ENCODE results near the gene RRAS2. TPM values are rescaled to one million over a fixed set of nuclear protein-coding genes. Genes with fewer than 3 reads are reported as not detected.

RRAS2 gene
- total RNA-seq, 2 experiments from 2014 or later = 41.4 to 43.7 TPM

- Mint-ChIP-seq H3K27ac (no peak overlapping the region), H3K4me1 (peaks cover 38% of the 10 kb centered on the region), H3K9me3 (peaks cover 3% of the 10 kb centered on the region), H3K4me3 (no peak overlapping the region), H3K36me3 (ENCODE audit: low read depth) (peaks cover 34% of the 10 kb centered on the region), H3K27me3 (no peaks in the 10 kb centered on the region)
- no peak for DNase-seq
- POLR2A ChIA-PET = no interaction called here
- CTCF ChIA-PET = no interaction called here
These were observed 85.1 kb downstream of the RRAS2 start for GRCh38 chr11:14273895-14274294.

GRCh38 chr11:14270690-14271542, 88.1 kb downstream of the RRAS2 start:
- Mint-ChIP-seq H3K27ac (peak overlapping the region; percentile 83), H3K36me3 (ENCODE audit: low read depth) (peaks cover 34% of the 10 kb centered on the region), H3K4me3 (peak overlapping the region; percentile 43), H3K9me3 (no peaks in the 10 kb centered on the region), H3K4me1 (peaks cover 30% of the 10 kb centered on the region), H3K27me3 (no peaks in the 10 kb centered on the region)
- ChIA-PET POLR2A (no interaction called here), CTCF (no interaction called here)
- DNase-seq = peak; percentile 58

GRCh38 chr11:14269692-14270573, 89.0 kb downstream of the RRAS2 start:
- DNase-seq = no peak
- CTCF ChIA-PET = no interaction called here
- H3K4me1 Mint-ChIP-seq = peaks cover 30% of the 10 kb centered on the region
- no peaks in the 10 kb centered on the region for H3K9me3 Mint-ChIP-seq
- H3K36me3 Mint-ChIP-seq (ENCODE audit: low read depth) = peaks cover 37% of the 10 kb centered on the region
- H3K4me3 Mint-ChIP-seq = no peak overlapping the region
- no peaks in the 10 kb centered on the region for H3K27me3 Mint-ChIP-seq
- POLR2A ChIA-PET = no interaction called here
- H3K27ac Mint-ChIP-seq = peak overlapping the region; percentile 83

GRCh38 chr11:14267861-14268635, 90.9 kb downstream of the RRAS2 start:
- Mint-ChIP-seq H3K27ac (no peak overlapping the region), H3K4me1 (peaks cover 28% of the 10 kb centered on the region), H3K27me3 (no peaks in the 10 kb centered on the region), H3K9me3 (peaks cover 3% of the 10 kb centered on the region), H3K36me3 (ENCODE audit: low read depth) (peaks cover 29% of the 10 kb centered on the region), H3K4me3 (no peak overlapping the region)
- ChIA-PET POLR2A (no interaction called here), CTCF (no interaction called here)
- no peak for DNase-seq

- DNase-seq = no peak
- CTCF ChIA-PET = no interaction called here
- Mint-ChIP-seq H3K36me3 (ENCODE audit: low read depth) (peaks cover 22% of the 10 kb centered on the region), H3K4me3 (no peak overlapping the region), H3K4me1 (peaks cover 18% of the 10 kb centered on the region), H3K27me3 (no peaks in the 10 kb centered on the region), H3K27ac (no peak overlapping the region), H3K9me3 (peaks cover 3% of the 10 kb centered on the region)
- POLR2A ChIA-PET = no interaction called here
These were observed 92.4 kb downstream of the RRAS2 start for GRCh38 chr11:14266622-14267021.

- H3K9me3 Mint-ChIP-seq = peaks cover 3% of the 10 kb centered on the region
- DNase-seq = no peak
- peaks cover 22% of the 10 kb centered on the region for H3K36me3 Mint-ChIP-seq (ENCODE audit: low read depth)
- ChIA-PET POLR2A (no interaction called here), CTCF (no interaction called here)
- H3K4me1 Mint-ChIP-seq = peaks cover 3% of the 10 kb centered on the region
- H3K4me3 Mint-ChIP-seq = no peak overlapping the region
- H3K27me3 Mint-ChIP-seq = no peaks in the 10 kb centered on the region
- no peak overlapping the region for H3K27ac Mint-ChIP-seq
These were observed 94.0 kb downstream of the RRAS2 start for GRCh38 chr11:14264966-14265365.

- Mint-ChIP-seq H3K4me3 (no peak overlapping the region), H3K9me3 (peaks cover 3% of the 10 kb centered on the region), H3K36me3 (ENCODE audit: low read depth) (peaks cover 15% of the 10 kb centered on the region), H3K27me3 (no peaks in the 10 kb centered on the region), H3K4me1 (no peaks in the 10 kb centered on the region), H3K27ac (no peak overlapping the region)
- DNase-seq = no peak
- CTCF ChIA-PET = interaction anchor here (0.6 to 1.4 kb wide), 4 partner anchors 27 to 483 kb away, joined by 3 read pairs; no protein-coding TSS in a partner anchor
- POLR2A ChIA-PET = interaction anchor here (0.6 kb wide), 1 partner anchor 28 kb away, joined by 6 read pairs; no protein-coding TSS in a partner anchor
These were observed 96.6 kb downstream of the RRAS2 start for GRCh38 chr11:14262271-14262846.

GRCh38 chr11:14261066-14261465, 97.9 kb downstream of the RRAS2 start:
- H3K27me3 Mint-ChIP-seq = no peaks in the 10 kb centered on the region
- peaks cover 13% of the 10 kb centered on the region for H3K36me3 Mint-ChIP-seq (ENCODE audit: low read depth)
- no peak for DNase-seq
- CTCF ChIA-PET = interaction anchor here (0.6 to 1.4 kb wide), 2 partner anchors 26 to 108 kb away, joined by 3 read pairs; no protein-coding TSS in a partner anchor
- H3K4me1 Mint-ChIP-seq = no peaks in the 10 kb centered on the region
- POLR2A ChIA-PET = no interaction called here
- H3K27ac Mint-ChIP-seq = no peak overlapping the region
- H3K9me3 Mint-ChIP-seq = peaks cover 3% of the 10 kb centered on the region
- no peak overlapping the region for H3K4me3 Mint-ChIP-seq

GRCh38 chr11:14259878-14260277, 99.1 kb downstream of the RRAS2 start:
- Mint-ChIP-seq H3K9me3 (peaks cover 3% of the 10 kb centered on the region), H3K27ac (no peak overlapping the region), H3K36me3 (ENCODE audit: low read depth) (peaks cover 3% of the 10 kb centered on the region), H3K4me3 (no peak overlapping the region), H3K4me1 (no peaks in the 10 kb centered on the region), H3K27me3 (no peaks in the 10 kb centered on the region)
- POLR2A ChIA-PET = no interaction called here
- no peak for DNase-seq
- CTCF ChIA-PET = no interaction called here

- Mint-ChIP-seq H3K9me3 (no peaks in the 10 kb centered on the region), H3K4me1 (no peaks in the 10 kb centered on the region), H3K4me3 (no peak overlapping the region), H3K36me3 (ENCODE audit: low read depth) (no peaks in the 10 kb centered on the region), H3K27me3 (no peaks in the 10 kb centered on the region), H3K27ac (peak overlapping the region; percentile 60)
- POLR2A ChIA-PET = no interaction called here
- DNase-seq = no peak
- CTCF ChIA-PET = no interaction called here
These were observed 99.7 kb downstream of the RRAS2 start for GRCh38 chr11:14259186-14259784.

- ChIA-PET CTCF (interaction anchor here (1.2 kb wide), 1 partner anchor 693 kb away, joined by 3 read pairs; no protein-coding TSS in a partner anchor), POLR2A (no interaction called here)
- Mint-ChIP-seq H3K4me1 (no peaks in the 10 kb centered on the region), H3K27me3 (no peaks in the 10 kb centered on the region), H3K27ac (no peak overlapping the region), H3K9me3 (no peaks in the 10 kb centered on the region), H3K36me3 (ENCODE audit: low read depth) (no peaks in the 10 kb centered on the region), H3K4me3 (no peak overlapping the region)
- DNase-seq = no peak
These were observed 100.6 kb downstream of the RRAS2 start for GRCh38 chr11:14258221-14258935.

GRCh38 chr11:14255238-14255534, 103.8 kb downstream of the RRAS2 start:
- ChIA-PET POLR2A (no interaction called here), CTCF (no interaction called here)
- Mint-ChIP-seq H3K4me1 (no peaks in the 10 kb centered on the region), H3K9me3 (no peaks in the 10 kb centered on the region), H3K36me3 (ENCODE audit: low read depth) (no peaks in the 10 kb centered on the region), H3K27me3 (peaks cover 6% of the 10 kb centered on the region), H3K4me3 (no peak overlapping the region), H3K27ac (no peak overlapping the region)
- no peak for DNase-seq

Data from activated CD4-positive, alpha-beta T cell treated with anti-CD3 and anti-CD28 coated beads, Interleukin-2, amount 10 ng/mL, durations not matched to agents 7 days and 5 days (primary cell).